Glomerular visceral epithelial cell (primary cell): ENCODE results near the gene CRISPLD2.

Experiments
- DNase-seq: peaks from one replicate; pipeline ENCODE4 v3.0.0-alpha.2; 2016; ENCODE audit errors: extremely low spot score

CRISPLD2 gene, protein sequence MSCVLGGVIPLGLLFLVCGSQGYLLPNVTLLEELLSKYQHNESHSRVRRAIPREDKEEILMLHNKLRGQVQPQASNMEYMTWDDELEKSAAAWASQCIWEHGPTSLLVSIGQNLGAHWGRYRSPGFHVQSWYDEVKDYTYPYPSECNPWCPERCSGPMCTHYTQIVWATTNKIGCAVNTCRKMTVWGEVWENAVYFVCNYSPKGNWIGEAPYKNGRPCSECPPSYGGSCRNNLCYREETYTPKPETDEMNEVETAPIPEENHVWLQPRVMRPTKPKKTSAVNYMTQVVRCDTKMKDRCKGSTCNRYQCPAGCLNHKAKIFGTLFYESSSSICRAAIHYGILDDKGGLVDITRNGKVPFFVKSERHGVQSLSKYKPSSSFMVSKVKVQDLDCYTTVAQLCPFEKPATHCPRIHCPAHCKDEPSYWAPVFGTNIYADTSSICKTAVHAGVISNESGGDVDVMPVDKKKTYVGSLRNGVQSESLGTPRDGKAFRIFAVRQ

DNA sequence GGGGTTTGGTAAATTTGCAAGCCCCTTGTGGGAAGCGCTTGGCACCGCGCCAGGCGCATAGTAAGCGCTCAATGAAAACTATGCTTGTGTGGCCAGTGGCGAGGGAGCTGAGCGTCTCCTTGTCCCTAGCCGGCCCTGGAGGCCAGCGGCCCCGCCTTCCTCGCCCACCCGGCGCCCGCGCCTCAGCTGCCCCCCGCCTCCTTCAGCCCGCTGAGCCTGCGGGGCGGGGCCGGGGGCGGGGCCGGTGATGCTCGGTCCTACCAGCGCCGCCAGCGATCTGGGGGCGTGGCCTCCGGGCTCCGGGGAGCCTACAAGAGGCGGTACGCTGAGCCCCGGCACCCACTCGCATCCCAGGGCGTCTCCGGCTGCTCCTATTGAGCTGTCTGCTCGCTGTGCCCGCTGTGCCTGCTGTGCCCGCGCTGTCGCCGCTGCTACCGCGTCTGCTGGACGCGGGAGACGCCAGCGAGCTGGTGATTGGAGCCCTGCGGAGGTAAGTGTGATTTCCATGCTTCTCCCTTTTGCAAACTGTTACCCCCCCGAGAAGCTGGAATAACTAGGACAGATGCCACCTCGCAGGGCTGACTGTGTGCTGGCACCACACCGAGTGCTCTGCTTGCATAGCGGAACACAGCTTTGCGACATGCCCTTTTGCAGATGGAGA, at the start of gene CRISPLD2:
Gene CRISPLD2 (plus strand): TSS at position 342 of the 661 bp plus-strand sequence. CDS start 18,511 bp downstream, outside the sequence.
- DNase-seq = peak; percentile 94

DNA sequence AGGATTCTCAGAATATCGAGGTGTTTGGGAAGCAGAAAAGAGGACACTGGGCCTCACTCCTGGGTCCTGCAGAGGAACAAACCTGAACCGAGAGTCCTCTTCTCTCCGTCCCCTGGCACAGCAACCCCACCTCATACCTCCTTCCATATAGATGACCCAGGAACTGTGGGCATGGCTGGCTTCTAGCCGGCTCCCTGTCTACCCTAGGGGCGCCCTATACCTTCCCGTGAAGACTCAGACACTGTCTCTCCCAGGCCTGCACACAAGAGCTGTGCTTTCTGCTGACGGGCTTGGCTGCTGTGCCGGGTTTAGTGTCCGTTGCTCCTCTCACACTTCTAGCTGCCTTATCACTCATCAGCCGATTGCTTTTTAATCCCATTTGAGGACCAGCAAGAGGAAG, 46.5 kb upstream of the CRISPLD2 start:
- DNase-seq = no peak

DNA sequence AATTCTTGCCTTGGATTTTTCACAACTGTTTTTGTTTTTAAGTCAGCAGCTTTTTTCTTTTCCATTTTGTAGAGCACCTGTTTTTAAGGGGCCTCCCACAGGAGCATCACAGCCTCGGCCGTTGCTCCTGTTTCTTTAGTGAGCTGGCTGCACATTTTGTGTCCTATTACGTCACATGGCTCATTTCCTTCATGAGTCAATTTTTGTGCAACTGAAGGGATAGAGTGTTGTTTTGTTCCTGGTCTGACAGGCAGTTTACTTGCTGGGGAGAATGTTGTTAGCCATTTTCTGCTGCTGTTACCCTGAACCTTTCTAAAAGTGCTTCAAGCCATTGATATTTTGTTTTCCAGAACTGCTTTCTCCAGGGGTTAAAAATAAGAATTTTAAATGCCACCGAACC, 45.0 kb upstream of the CRISPLD2 start:
- DNase-seq = peak; percentile 31

DNA sequence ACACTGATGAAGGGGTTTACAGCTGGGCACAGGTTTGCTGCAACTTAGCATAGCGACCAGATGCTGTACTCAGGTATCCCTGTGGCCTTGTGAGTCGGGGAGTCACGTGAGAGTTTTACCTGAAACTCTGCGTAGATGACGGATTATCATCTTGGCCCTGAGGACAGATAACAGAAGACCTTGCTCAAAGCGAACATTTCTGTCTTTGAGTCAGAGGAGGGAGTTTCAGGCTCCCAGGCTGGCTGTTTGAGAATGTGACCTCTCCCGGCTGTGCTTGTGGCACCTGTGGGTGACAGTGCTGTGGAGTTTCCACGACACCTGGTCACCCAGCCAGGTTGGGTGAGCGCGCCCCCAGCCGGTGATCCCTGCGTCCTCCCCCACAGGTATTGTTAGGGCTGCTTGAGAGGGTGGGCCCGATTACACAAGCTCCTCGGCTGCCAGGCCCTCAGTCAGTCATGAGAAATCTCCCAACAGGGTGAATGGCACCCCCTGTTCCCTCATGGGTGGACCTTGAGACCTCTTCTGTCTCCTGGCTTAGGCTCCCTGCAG, 44.4 kb upstream of the CRISPLD2 start:
- DNase-seq = no peak

DNA sequence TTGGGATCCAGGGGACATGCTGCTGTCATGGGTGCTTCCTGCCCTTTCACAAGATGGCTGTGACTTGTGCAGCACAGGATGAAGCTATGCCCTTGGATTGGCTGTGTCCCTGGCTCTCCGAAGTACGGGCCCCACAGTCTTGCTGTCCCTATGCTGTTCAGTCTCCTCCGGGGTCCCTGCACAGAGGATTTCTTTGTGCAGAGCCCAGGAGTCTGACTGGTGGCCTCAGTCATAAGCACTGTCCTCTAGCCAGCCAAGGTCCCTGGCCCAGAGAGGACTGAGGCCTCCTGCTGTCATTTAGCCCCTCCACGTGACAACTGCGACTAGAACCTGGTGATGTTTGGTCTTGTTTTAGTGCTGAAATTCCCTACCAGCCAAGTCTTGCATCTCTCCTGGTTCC, 42.4 kb upstream of the CRISPLD2 start:
- DNase-seq = no peak

DNA sequence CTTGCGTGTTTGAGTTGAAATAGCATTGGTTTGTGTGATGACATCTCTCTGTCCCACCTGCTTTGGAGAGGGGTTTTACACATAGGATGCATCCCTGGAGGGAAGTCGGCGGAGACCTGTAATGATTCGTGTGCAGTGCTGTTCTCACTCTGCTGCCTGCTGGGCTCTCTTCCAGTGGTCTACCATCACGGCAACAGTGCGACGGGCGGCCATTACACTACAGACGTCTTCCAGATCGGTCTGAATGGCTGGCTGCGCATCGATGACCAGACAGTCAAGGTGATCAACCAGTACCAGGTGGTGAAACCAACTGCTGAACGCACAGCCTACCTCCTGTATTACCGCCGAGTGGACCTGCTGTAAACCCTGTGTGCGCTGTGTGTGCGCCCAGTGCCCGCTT, 41.1 kb upstream of the CRISPLD2 start:
- no peak for DNase-seq

DNA sequence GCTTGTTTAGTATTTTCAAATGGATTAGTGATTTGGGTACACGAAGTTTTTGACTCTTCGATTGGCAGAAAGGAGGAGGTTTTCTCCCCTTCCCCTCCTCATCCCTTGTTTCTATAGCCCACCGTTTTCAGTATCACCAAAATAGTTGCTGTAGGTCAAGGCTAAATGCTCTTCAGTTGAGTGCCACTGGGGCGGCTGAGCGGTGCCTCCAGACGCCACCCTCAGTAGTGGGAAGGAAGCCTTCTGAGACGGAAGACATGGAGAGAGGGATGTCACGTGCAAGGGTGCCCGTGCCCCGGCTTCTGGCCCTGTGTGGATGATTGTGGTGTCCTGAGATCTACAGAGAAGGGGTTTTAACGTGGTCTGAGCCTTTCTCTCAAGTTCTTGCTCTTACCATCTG, 39.7 kb upstream of the CRISPLD2 start:
- no peak for DNase-seq

DNA sequence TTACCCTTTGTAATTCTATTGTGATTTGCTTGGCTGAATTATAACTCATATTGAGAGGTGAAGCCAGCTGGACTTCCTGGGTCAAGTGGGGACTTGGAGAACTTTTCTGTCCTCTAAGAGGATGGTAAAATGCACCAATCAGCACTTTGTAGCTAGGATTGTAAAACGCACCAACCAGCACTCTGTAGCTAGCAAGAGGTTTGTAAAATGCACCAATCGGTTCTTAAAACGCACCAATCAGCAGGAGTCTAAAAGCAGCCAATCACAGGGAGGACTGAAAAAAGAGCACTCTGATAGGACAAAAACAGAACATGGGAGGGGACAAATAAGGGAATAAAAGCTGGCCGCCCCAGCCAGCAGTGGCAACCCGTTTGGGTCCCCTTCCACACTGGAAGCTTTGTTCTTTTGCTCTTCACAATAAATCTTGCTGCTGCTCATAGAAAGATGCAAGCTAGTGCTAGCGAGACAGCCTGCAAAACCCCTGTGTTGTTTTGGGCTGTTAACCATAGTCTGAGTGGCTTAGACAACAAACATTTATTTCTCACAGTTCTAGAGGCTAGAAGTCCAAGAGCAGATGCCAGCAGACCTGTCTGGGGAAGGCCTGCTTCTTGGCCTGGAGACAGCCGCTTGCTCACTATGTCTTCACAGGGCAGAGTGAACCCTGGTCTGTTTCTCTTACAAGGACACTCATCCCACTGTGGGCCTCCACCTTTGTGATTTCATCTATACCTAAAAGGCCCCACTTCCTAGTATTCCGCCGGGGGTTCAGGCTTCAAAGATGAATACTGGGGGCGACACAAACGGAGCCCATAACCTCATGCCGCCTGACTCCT, 39.0 kb upstream of the CRISPLD2 start:
- DNase-seq = no peak

DNA sequence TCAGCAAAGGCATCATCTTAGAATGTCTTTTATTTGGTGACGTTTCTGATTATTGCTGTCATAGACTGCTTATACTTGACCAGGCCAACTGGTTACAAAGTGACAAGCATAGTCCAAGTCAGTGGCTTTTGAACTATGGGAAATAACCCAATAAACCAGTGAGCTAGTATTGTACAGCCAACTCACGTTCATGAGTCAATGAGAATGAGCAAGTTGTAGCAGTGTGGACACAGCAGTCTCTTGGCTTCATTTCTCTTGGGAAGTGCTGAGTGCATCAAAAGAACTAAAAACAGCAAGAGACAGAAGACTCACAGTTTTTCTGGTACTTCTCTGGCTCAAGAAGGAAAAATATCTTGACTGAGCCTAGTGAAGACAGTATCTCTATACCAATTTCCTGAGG, 36.9 kb upstream of the CRISPLD2 start:
- DNase-seq = no peak

DNA sequence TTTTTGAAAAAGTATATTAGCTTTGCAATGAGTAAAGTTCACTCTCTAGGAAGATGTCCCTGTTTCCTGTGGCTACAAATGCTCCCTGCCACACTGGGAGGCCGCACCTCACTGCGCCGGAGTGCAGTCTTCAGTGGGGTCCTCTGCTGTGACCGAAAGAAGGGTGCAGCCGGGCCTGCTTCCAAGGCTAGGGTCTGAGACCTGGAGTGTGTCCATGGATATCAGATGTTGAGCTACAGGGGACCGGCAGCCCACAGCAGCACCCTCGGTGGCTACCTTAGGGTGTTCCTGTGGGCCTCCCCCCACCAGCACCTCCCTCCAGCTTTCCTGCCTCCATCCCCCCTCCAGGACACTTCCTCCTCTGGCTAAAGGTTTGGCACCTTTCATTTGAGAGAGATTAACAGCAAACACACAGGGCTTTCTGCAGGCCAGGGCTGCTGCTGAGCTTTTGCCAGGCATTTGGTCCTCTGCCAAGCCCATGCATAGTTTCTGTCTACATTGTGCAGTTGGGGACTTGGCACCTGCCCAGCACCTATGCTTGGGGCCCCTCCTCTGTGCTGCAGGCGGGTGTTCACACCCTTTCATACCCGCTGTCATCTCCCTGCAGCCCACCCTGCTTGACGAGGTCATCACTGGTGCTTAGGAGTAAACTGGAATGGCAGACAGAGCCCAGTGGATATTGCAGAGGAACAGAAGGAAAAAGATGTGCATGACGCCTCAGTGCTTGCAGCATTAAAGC, 33.8 kb upstream of the CRISPLD2 start:
- DNase-seq = peak; percentile 77

DNA sequence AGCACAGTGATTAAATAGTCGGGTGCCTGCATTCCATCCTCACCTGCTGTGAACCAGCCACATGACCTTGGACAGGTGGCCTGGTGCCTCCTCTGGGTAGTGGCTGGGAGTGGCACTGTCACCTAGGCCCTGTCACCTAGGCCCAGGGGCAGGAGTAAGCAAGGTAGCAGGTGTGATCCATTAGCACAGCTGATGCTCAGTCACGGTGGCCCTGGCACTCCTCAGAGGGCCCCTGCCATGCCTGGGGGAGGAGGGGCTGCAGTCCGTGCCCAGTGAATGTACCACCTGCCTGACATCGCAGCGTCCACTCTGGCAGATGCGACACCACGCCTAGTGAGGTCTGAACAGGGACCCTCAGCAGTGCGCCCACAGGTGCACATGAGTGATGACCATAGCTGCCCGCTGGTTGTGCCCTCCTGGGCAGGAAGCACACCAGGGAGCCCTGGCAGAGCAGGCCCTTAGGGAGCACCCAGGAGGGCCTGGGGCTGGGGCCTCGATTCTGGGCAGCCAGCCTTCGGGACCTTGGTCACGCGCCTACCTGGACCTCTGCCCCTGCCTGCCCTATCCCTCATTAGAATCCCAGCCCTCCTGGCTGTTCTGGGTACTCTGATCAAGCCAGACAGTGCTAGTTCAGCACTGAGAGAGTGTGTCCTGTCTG, 33.1 kb upstream of the CRISPLD2 start:
- DNase-seq = no peak

DNA sequence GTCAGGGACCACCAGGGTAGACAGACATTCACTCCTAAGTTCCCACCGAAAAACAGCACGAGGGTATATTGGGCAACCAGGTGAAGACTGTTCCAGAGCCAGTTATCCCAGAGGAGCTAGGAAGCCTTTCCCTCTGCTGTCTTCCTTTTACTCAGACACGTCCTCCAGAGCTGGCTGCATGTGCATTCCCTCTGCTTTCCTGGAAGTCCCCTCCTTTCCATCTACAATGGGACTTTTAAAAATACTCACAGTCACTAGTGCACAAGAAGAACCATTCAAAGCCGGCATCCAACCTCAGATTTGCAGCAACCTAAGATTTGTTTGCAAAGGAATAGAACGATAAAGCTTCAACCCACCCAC, 32.5 kb upstream of the CRISPLD2 start:
- no peak for DNase-seq

DNA sequence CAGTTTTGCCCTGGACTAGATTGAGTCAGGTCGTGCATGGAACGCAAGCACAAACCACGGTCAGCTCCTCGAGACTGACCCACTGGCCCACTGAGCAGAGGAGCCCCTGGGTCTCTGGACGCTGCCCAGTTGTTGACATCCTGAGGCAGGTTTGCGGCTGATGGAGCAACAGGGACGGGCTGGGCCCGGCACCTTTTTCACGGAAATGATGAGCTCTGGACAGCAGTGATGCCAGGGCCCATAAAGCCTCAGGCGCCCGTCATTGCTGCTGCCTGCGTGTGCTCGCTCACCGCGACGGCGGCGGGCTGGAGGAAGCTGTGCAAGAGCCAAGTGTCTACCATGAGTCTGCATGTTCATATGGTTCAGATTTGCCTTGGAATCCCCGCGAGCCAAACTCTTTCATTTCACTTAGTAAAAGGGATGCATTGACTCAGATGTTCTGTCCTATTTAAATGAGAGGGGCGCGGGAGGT, 30.8 kb upstream of the CRISPLD2 start:
- DNase-seq = no peak

DNA sequence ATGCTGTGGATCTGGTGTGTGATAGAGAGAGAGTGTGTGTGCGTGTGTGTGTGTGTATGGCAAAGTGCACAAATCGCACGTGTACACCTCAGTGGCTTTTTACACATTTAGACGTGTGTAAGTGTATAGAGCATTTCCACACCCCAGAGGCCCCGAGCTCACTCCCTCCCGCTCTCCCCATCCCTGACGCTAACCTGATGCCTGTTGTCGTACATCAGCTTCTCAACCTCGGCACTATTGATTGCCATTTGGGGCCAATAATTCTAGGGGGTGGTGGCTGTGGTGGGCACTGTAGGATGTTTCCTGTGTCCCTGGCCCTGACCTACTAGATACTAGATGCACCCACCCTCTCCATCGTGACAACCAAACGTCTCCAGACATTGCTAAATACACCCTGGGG, 30.4 kb upstream of the CRISPLD2 start:
- DNase-seq = no peak

DNA sequence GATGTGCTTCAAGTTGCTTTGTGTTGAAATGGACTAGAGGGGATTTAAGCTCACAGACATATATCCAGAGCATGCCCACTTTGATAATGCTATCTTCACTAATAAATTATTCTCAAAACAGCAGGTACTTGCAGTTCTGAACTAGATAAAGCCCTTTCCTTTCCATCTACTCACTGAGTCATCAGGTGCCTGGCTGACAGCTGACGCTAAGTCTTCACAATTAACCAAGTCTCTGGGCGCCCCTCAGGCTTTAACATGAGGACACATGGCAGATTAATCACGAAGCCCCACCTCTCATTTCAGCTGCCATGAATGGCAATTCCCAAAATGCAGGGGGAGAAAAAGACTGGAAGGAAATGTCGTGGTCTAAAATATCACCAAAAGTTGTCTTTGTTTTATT, 29.5 kb upstream of the CRISPLD2 start:
- DNase-seq = no peak

DNA sequence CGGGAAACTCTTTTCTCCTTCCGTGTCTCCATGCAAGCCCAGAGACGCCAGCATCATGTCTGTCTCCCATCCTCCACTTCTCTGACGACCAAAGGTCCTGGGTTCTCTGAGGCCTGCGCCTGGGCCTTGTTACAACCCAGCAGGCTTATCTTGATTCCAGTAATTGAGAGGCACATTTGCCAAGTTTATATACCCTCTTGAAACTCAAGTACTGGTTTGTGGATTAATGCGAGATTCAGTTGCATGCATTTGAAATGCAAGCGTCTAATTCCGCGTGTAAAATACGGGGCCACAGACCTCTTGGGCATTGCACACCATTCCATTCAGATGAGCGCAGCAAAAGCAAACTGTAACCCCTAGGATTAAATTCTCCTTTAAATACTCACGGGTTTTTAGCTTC, 28.7 kb upstream of the CRISPLD2 start:
- no peak for DNase-seq

DNA sequence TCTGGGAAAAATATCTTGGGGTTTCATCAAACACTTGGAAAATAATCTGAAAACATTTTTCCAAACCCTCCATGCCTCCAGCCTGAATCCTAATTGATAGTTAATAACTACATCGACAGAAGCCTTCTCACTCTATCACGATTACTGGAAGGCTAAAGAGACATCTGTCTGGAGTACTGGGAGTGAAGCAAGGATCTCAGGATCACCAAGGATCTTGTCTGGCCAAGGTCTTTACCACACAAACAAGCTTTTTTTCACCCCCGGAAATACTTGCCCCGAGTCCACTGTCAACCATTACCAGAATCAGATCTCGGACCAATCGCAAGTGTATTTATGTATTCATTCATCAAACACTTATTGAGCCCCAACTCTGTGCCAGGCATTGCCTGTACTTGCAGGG, 28.3 kb upstream of the CRISPLD2 start:
- no peak for DNase-seq

DNA sequence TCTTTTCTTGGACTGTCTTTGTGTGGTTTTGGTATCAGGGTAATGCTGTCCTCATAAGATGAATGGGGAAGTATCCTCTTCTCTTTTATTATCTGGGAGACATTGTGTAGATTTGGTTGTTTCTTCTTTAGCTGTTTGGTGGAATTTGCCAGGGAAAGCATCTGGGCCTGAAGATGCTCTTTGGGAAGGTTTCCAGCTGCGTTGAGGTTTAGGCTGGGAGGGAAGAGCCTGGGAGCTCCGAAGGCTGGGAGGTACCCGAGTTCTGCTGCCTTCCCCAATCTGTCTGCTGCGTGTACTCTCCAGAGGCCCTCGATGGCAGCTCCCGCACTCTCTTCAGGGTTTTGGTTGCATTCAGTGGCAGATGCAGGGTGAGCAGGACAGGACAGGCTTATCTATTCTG, 25.6 kb upstream of the CRISPLD2 start:
- no peak for DNase-seq

DNA sequence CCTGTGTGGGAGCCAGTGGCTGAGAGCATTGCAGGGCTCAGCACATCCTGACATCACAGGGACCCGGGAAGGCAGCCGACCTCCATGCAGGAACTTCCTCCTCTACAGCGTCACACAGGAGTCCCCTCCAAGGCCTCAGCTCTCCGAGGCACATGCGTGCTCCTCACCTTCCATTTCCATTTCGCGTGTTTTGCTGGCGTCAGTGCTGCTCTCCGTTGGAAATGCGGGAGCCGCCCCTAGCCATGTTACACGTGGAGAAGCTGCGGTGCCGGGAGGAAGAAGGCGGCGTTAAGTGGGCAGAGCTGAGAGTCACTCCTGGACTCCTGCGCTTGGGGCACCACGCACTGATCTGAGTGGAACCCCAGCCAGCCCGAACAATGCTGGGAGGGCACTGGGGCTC, 25.2 kb upstream of the CRISPLD2 start:
- no peak for DNase-seq

DNA sequence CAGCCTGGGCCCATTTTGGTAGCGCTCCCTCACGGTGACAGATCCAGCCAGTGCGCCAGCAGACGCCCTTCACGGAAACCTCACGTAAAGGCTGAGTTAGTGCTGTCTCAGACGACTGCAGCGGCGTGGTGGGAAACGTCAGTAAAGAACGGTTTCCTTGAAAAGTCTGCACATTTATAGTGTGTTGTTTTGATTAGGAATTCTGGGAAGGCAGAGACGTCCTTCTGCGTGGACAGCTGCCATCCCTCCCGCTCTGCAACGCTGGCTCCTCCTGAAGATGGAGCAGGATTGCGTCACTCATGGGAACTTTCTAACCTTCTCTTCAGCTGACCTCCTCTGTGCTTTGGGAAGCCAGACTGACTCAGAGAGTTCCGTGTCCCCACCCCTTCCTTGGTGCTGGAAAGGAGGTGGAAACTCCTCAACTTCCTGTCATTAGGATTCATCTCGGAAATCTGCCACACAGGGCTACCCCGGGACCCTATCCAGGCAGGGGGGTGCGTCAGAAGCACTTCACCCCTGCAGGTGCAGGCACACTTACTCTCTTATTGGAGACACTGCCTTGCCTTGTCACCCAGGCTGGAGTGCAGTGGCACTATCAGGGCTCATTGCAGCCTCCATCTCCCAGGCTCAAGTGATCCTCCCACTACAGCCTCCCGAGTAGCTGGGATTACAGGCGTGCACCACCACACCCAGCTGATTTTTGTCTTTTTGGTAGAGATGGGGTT, 24.3 kb upstream of the CRISPLD2 start:
- DNase-seq = peak; percentile 21
